ENCODE data around the gene KIF25.

Gene KIF25

DNA sequence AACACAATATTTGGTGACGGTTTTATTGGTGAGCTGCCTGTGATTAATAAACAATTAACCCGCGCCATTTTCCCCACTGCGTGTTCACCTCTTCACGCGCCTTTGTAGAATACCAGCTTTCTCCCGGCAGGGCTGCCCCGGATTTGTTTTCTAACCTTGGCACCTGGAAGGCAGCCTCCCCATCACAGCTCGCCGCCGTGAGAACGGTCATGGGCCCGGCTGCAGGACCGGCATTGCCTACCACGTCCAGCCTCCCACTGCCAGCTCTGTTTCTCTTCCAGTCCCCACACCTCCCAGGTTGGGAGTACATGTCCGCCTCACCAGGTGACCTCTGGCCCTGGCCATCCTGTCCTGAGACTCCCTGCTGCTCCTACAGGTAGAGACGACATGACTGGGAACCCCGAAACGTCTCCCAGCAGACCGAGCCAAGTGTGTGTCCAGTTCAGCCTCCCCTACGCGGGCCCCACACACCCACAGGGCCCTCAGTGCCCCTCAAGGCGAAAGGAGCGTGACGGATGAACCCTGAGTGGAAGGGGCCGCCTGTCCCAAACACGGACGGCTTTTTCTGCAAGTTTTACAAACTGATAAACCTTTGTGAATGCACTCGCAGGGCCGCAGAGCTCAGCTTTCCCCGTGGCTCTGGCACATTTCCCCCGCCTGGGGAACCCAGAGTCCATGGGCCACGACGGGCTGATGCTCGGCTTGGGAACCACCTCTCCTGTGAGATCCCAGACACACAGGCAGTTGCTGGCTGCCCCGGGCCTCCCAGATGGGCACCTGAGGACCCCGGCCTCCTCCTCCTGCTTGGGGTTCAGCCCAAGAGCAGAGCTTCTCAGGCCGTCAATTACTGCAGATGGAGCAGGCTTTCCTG is 55.9 kb downstream of the KIF25 start:
- no peak for DNase-seq

DNA sequence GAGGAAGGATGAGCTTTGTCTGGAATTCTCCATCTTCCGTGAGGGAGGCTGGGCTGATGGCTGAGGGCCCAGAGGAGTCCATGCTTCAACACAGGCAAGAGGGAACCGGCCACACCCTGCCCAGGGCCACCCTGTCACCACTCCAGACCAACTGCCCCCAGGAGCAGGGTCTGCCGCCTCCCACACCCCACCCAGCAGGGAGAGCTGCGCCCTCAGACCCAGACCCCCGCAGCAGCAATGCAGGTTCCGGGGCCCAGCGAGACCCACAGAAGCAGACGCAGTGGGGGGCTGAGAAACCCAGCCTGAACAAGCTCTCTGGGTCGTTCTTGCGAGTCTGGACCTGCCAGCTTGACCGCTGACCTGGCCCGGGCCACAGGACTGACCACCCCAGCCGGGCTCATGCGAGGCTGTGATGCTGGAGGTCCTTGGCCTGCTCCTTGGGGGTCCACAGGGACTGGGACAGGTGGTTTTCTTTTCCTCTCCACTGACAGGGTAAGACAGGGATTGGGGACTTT is 56.5 kb downstream of the KIF25 start:
- no peak for DNase-seq

DNA sequence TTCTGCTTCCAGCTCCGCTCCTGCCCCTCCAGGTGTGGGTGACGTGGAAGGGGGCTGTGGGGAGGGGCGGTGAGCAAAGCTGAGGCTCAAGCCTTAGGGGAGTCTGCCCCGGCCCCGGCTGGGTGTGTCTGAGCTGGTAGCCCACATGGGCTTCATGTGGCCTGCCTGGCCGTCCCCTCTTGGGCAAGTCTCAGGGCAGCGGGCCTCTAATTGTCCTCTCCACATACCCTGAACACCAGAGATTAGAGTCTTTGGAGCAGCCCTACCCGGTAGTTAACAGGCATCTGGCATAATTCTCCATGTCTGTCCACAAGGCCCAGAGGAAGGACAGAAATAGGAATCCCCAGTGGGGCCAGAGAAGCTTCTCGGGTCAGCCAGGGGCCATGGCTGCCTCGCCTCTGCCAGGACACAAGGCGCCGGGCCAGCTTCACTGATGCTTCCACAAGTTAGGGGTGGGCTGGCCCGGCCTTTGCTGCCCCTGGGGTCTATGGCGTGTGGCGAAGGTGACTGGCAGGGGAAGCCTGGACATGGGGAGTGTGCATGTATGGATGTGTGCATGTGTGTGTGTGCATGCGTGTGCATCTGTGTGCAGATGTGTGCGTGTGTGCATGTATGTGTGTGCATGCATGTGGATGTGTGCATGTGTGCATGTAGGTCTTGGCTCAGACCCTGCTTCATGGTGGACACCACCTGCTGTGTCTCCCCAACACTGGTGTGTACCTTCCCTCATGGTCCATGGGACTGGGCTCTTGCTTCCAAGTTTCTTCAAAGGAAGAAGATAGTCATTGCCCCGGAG is 57.5 kb downstream of the KIF25 start:
- DNase-seq: peak; percentile 82

DNA sequence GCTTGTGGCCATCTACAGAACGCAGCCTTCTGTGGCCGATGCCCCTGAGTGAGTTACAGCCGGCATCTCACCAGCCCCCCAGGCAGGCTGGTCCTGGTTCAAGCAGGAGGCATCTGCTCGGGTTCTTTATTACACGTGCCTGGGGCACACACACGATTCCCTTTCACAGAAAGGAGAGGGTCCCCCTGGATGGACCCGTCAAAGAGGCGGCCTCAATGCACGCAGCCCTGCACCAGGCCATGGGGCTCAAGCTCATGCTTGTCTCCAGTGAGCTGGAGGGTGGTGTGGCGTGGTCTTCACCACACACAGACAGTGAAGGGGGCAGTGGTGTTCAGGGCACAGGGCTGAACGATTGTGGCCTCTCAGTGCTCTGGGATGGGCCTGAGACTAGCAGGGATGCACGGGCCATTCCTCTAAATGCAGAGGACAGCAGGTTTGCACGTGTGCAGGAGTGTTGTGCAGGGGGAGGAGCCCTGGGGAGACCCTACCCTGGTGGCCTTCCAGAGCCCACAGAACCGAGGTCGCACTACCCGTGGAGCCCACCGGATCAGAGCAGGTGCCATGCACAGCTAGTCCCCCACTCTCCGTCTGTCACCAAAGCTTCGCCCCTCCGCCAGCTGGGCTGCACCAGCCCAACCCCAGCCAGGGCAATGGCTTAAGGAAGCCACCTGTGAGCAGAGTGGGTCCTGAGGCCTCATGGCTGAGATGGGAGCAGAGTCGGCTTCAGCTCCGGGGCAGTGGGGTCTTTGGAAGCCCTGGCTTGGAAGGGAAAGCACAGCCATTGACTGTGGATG is 58.4 kb downstream of the KIF25 start:
- no peak for DNase-seq

DNA sequence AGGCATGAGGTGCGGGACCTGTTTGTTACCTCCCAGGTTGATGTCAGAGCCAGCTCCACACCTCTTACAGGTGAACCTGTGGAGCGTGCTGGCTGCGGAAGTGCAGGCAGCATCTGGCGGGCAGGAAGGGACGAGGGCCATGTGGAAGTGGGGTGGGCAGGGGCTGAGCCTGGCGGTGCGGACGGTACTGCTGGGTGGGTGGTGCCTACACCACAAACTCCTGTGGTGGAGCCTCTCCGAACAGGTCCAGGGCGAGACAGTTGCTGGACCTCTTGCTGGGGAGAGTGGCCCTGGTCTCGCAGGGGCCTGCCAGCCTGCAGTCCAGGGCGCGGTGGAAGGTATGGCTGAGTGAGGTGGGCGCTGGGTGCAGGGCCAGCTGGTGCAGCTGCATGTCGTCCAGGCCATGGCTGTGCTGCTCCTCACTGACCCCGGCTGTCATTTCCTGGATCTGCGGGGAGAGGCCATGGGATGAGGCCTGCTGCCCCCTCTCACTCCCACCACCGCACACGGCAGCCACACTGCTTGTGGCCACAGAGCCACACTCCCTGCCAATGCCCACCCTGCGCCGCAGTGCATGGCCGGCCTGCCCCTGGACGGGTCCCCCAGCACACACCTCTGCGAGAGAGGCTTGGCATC is 59.5 kb downstream of the KIF25 start:
- no peak for DNase-seq

DNA sequence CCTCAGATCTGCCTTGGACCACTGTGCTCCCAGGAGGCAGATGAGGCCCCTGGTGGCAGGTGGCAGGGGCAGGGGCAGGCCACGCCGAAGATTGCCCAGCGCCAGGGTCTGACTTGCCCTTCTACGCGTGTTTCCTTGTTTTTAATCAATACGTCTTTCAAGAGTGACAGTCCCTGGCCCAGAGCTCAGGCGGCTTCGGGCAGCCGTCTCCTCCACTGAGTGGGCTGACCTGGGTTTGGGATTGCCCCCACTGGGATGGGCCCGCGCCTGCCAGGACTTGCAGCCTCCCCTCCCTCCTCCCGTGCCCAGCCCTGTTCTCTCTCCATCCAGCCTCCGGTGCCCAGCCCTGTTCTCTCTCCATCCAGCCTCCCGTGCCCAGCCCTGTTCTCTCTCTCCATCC is 60.4 kb downstream of the KIF25 start:
- DNase-seq: no peak

DNA sequence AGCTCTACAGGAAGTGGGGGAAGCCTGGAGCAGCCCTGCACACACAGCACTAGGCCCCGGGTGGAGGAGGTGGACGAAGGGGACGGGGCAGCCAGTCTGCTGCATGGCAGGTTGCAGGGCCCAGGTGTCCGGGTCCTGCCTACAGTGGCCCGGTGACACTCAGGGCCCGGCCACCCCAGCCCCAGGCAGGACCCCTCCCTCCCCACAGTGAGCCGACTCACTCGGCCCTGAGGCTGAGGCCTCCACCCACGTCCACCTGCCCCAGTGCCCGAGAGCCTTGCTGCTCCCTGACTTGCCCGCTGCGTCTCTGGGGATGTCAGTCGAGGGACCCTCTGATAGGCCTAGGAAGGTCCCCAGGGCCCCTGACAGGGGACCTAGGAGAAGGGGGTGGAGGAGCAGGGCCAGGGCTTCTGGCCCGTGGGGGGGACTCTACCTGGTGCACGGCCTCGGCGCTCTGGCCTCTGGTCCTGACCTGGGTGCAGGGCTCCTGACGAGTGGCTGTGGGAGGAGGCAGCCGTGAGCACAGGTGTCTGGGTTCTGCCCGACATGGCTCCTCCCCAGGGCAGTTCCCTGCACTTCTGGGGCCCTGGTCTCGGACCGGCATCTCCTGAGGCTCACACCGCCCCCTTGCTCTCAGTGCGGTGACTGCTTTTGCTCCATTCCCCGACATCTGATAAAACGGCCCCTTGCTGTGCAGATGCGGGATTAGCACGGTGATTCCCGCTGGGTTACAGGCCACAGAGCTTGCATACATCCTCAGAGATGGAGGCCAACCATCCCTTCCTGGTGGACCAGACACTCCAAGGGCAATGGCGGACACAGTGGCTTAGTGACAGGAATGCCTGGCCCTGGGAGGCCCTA is 61.5 kb downstream of the KIF25 start:
- no peak for DNase-seq

DNA sequence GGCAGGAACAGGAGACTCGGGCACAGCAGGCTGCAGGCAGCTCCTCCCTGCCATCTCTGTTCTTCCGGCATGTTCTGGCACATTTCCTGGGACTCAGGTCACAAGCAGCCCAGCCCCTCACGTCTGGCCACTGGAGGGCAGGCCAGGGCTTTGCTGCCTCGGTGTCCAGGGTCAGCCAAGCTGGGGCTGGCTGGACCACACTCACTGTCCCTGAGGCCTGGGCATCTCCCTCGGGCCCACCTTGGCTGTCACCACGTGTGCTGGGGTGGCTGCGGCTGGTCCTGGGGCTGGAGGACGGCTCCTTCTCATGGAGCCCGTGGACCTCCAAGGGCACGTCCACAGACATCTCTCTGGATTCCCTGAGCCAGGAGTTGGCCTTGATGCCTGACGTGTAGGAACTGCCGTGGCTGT is 63.1 kb downstream of the KIF25 start:
- DNase-seq: peak; percentile 81

DNA sequence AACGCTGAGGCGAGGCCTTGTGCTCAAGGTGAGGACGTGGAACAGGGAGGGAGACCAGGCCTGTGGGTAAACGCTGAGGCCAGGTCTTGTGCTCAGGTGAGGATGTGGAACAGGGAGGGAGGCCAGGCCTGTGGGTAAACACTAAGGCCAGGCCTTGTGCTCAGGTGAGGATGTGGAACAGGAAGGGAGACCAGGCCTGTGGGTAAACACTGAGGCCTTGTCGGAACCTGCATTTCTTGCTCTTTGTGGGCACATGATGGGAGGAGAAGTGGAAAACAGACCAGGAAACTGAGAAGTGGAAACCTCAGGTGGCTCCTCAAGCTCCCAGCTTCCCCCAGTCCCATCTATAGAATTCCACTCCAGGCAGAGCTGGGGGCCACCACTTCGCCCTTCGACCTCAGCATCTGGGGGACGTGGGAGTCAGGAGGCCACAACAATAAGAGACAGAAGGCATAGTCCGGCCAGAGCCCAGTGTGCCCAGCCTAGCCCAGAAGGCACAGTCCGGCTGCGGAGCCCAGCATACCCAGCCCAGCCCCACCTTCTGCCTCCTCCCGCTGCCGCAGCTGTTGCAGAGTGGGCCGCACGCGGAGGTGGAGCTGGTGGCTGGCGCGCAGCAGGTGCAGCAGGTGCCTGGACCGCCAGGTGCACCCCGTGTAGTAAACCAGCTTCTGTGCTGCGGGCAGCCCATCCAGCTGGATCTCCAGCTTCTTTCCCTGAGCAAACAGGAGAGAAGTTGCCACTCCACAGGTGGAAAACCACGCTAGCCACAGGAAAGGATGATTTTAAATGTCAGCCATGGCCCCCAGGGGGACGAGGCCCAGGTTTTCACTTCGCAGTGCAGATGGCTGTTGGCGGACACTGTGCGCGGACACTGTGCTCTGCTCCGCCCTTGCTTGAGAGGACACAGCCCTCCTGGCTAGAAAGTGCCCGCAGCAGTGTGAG is 64.1 kb downstream of the KIF25 start:
- DNase-seq: no peak

DNA sequence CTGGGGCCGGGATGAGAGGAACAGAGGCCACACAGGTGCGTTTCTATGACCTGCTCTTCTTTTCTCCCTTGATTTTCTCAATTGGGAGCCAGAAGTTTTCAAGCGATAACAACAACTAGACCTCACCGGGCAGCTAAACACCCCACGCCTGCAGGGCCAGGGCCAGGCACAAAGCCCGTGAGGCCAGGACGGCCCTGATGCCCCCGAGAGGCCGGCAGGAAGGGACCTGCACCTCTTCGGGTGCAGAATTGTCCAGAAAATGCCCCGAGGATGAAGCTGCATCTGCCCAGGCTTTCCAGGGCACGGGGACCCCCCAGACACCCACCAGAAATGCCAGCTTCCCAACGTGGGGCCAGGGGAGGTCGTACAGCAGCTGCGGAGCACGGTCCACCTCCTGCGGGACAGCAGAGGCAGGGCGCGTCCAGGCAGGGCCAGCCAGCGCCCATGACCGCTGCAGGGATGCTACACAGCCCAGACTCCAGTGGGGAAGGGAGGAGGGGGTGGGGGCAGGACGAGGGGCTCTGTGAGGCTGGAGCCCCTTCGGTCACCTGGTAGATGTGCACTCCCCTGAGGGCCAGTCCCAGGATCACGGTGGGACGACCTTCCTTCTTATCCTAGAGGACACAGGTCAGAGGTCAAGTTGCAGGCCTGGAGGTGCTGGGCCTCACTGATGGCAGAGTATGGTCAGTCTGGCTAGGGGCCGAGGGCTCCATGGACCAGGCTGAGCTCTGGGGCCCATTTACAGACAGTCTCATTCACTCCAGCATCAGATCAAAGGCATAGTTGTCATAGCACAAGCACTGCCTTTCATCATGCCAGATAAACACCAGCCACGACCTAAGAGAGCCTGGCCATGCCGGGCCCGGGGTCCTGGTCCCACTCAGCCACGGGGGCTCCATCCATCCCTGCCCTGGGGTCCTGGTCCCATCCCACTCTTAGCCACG is 65.1 kb downstream of the KIF25 start:
- DNase-seq: no peak

DNA sequence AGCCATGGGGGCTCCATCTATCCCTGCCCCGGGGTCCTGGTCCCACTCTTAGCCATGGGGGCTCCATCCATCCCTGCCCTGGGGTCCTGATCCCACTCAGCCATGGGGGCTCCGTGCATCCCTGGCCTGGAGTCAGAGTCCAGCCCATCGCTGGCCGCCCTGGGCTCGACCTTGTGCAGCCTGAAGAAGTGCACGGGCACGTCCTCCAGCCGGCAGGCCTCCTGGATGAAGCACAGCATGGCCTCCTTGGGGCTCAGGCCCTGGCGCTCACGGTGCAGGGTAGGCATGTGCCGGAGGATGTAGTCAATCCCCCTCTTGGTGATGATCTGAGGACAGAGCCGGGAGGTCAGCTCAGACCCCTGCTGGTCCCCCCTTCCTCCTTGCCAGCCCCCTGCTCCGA is 66.0 kb downstream of the KIF25 start:
- DNase-seq: no peak

DNA sequence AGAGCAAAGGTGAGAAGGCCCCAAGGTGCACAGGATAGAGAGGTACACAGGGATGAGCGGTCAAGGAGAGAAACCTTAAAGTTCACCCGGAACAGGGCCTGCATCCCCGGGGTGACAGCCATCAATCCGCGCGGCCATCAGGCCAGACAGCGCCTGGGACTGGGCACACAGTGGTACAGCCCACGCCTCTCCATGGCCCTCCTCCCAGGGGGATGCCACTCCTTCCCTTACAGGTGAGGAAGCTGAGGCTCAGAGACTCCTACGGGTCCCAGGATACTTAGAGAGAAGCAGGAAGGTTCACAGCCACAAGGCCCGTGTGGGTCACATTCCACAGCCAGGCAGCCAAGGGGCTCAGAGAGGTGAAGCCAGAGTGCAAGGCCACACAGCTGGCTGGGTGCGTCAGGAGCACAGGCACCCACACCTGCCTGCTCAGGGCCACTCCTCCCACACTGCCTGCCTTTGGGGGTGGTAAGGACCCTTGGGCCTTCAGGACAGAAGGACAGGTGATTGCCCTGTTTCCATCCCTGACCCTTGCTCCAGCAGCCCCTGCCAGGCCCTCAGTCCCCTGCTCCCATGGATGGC is 66.8 kb downstream of the KIF25 start:
- no peak for DNase-seq

DNA sequence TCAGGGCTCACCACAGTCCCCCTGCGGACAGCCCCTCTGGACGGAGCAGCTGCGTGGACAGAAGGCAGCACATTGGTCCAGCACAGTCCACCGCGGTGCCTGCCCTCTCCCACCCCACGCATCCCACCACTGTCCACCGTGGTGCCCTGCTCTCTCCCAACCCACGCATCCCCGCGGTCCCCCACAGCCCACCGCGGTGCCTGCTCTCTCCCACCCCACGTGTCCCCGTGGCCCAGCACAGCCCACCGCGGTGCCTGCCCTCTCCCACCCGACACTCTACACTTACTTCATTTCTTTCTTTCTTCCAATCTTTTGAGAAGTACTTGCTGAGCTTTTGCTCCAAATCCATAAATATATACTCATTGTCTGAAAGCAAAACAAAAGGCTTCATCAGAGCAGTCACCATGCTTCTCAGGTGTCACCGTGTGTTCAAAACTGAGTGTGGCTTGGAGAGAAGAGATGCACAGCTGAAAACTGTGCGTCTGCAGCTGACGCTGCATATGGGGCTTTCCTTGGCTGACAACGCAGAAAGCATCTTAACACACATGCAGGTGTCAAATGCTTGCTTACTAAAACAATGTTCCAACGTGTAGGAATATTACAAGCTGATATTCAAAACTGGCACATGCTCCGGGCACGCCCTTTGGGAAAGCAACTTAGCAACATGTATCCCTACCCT is 69.7 kb downstream of the KIF25 start:
- no peak for DNase-seq

DNA sequence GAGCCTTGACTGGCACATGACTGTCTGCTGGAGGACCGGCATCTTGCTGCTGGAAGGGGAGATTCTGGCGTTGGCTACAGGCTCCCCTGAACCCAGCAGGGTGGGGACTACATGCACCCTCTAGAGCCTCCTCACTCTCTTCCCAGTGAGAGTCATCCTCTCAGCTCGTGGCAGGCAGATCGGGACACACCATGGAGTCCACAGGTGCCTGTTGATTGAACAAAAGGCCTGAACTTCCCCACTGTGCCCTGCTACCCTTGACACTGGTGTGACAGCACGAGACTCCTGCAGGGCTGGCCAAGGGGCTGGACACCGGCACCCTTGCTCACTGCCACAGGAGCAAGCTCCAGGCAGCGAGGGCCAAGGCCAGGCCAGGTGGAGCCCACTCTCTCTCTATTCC is 73.3 kb downstream of the KIF25 start:
- no peak for DNase-seq

DNA sequence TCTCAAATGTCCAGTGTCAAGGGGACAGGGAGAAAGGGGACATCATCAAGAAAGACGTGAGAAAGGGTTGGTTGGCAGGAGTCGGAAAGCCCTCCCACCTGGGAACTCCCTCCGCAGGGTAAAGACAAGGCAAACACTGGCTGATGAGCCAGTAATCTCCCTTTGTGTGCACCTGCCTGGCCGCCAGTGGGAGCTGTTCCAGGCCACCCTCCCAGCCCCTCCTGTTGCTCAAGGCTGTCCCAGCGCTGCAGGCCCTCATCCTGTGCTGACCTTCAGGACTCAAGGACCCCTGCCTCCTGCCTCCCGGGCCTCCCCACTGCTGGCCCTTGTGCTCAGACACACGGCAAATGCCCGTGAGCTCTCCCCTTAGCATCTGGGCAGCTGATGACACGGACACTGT is 74.1 kb downstream of the KIF25 start:
- no peak for DNase-seq

DNA sequence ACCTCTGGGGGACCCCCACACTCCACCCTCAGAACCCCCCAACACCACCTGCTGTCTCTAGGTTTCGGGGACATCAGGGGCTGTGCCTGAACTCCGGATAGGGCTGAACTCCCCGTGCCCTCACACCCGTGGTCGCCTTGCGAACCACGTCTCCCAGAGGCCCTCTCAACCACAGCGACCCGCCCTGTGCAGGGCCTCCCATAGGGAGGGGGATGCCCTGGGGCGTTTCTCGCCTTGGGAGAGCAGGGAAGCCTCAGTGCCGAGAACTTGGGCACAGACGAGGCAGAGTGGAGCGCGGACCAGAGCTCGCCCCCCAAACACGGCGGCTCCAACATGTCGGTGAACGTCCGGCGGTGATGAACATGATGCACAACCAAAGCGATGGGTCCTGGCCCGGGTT is 74.8 kb downstream of the KIF25 start:
- DNase-seq: peak; percentile 53

DNA sequence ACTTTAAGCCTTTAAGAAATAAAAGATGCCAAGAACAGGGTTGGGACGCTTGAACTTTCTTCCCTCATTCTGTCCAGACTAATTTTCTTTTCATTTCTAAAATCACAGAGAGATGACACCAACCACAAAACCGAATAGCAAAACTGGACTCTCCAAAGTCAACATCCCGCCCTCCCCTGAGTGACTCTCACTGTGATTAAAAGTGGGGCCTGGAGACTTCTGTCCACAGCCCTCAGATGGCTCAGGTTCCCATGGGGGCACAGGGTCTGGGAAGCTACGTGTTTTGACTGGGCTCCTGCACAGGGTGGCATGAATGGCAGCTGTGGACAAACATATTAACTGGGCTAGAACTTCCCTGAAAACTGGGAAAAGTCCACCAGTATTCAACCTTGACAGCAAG is 75.3 kb downstream of the KIF25 start:
- no peak for DNase-seq
